A549 (cell line): ENCODE data around the gene APMAP.

ENCODE experiments used
- CEBPB ChIP-seq, 2 experiments: fragments of >200 bp in 1 of 2; sonication (Bioruptor Twin) in 1 of 2; formaldehyde crosslinking in 1 of 2; IDR thresholded peaks; 2 replicates each; pipeline ENCODE4 v1.6.1; 2012 to 2016
- FOSL2 ChIP-seq, 2 experiments: fragments of 450-650 bp in 1 of 2; fragments of >200 bp in 1 of 2; sonication (Bioruptor Twin) in 1 of 2; formaldehyde crosslinking; IDR thresholded peaks; 2 replicates each; pipeline versions ENCODE4 v1.5.0 to v1.6.1; 2016 to 2020; ENCODE audit warnings: mild to moderate bottlenecking in 1 of 2, moderate library complexity in 1 of 2
- HOXB13 ChIP-seq: fragments of 250-450 bp; sonication (Bioruptor Pico); IDR thresholded peaks from 2 replicates; pipeline ENCODE4 v1.5.0; 2020; ENCODE audit warnings: low read depth, mild to moderate bottlenecking, moderate library complexity
- KDM5A ChIP-seq: fragments of 200-600 bp; sonication (generic); IDR thresholded peaks from 2 replicates; pipeline ENCODE4 v1.6.1; 2016; ENCODE audit warnings: antibody characterized with exemption, mild to moderate bottlenecking
- NPAS2 ChIP-seq: fragments of 250-450 bp; sonication (Bioruptor Pico); IDR thresholded peaks from 2 replicates; pipeline ENCODE4 v1.8.0; 2022; ENCODE audit warnings: mild to moderate bottlenecking, moderate library complexity, borderline replicate concordance
- RFX5 ChIP-seq: fragments of 450-650 bp; IDR thresholded peaks from 2 replicates; pipeline ENCODE4 v1.7.1; 2014; ENCODE audit warnings: antibody characterized with exemption, mild to moderate bottlenecking, moderate library complexity
- RNF2 ChIP-seq: fragments of 200-600 bp; sonication (generic); IDR thresholded peaks from 2 replicates; pipeline ENCODE4 v1.6.1; 2016; ENCODE audit warnings: low read depth, mild to moderate bottlenecking, antibody characterized with exemption, moderate library complexity, borderline replicate concordance
- ZC3H11A ChIP-seq: fragments of 450-650 bp; IDR thresholded peaks from 2 replicates; pipeline ENCODE4 v1.6.1; 2014; ENCODE audit warnings: antibody characterized with exemption, mild to moderate bottlenecking
- ZSCAN20 ChIP-seq: fragments of 250-450 bp; sonication (Bioruptor Pico); IDR thresholded peaks from 2 replicates; pipeline ENCODE4 v1.8.0; 2022; ENCODE audit warnings: mild to moderate bottlenecking, moderate library complexity
- TF ChIP-seq, protein P1 (sequence below): fragments of >200 bp; sonication (Bioruptor Twin); formaldehyde crosslinking; IDR thresholded peaks from 3 replicates; pipeline ENCODE4 v1.5.1; 2016
- TF ChIP-seq, protein P2 (sequence below): fragments of 450-650 bp; IDR thresholded peaks from 2 replicates; pipeline ENCODE4 v1.6.1; 2014; ENCODE audit warnings: antibody characterized with exemption

DNA sequence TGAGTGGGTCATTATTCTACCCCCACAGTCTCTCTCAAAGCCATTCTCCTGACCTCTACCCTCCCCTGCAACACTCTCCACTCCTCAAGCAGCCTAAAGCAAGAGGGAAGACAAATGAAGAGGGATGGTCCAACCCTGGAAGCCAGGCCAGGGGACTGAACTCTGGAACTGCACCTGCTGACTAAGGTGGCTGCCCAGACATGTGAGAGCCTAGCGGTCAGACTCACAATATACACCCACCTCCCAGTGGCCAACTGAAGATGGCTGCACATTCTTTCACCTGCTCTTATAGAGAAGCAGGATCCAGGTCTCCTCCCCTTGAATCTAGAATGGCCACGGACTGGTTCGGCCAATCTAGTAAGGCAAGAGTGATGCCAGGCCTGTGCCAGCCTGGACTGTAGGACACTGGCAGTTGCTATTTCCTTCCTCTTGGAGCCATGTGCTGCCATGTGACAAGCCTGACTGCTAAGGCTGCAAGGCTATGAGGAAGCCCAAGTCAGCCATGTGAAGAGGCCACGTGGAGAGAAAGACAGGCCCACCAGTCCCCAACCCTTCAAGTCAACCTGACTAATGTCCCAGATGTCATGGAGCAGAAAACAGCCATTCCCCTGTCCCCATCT, 33.5 kb upstream of the APMAP start:
- TF ChIP-seq, protein P1, sequence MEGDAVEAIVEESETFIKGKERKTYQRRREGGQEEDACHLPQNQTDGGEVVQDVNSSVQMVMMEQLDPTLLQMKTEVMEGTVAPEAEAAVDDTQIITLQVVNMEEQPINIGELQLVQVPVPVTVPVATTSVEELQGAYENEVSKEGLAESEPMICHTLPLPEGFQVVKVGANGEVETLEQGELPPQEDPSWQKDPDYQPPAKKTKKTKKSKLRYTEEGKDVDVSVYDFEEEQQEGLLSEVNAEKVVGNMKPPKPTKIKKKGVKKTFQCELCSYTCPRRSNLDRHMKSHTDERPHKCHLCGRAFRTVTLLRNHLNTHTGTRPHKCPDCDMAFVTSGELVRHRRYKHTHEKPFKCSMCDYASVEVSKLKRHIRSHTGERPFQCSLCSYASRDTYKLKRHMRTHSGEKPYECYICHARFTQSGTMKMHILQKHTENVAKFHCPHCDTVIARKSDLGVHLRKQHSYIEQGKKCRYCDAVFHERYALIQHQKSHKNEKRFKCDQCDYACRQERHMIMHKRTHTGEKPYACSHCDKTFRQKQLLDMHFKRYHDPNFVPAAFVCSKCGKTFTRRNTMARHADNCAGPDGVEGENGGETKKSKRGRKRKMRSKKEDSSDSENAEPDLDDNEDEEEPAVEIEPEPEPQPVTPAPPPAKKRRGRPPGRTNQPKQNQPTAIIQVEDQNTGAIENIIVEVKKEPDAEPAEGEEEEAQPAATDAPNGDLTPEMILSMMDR: no peak
- no peak for TF ChIP-seq RNF2
- no peak for TF ChIP-seq KDM5A
- no peak for TF ChIP-seq RFX5
- TF ChIP-seq NPAS2 (CRISPR knock-in tag): no peak
- TF ChIP-seq FOSL2 (IDR thresholded peaks at IDR 0.05): no peak
- TF ChIP-seq FOSL2 (CRISPR knock-in tag; IDR thresholded peaks at IDR 0.05): no peak
- TF ChIP-seq, protein P2, sequence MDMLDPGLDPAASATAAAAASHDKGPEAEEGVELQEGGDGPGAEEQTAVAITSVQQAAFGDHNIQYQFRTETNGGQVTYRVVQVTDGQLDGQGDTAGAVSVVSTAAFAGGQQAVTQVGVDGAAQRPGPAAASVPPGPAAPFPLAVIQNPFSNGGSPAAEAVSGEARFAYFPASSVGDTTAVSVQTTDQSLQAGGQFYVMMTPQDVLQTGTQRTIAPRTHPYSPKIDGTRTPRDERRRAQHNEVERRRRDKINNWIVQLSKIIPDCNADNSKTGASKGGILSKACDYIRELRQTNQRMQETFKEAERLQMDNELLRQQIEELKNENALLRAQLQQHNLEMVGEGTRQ: no peak
- TF ChIP-seq HOXB13 (CRISPR knock-in tag): no peak
- no peak for TF ChIP-seq ZC3H11A
- no peak for TF ChIP-seq CEBPB (IDR thresholded peaks at IDR 0.05)
- no peak for TF ChIP-seq ZSCAN20
